Uterus (tissue), 2 donors: ENCODE data around the gene PAQR7.

Source experiments
- POLR2A ChIP-seq, 2 donors: fragments of 450-650 bp; IDR thresholded peaks; one replicate each; pipeline ENCODE4 v1.6.1; 2016; ENCODE audit warnings: antibody characterized with exemption in 2 of 2, mild to moderate bottlenecking in 1 of 2, moderate library complexity in 1 of 2
- TF ChIP-seq, protein P1 (sequence below), 4 experiments: fragments of 200-600 bp in 2 of 4; fragments of 450-650 bp in 2 of 4; sonication (generic) in 2 of 4; IDR thresholded peaks; one replicate each; pipeline ENCODE4 v1.5.1; 2016 to 2019; ENCODE audit warnings: antibody characterized with exemption in 4 of 4, mild to moderate bottlenecking in 2 of 4, moderate library complexity in 1 of 4

DNA sequence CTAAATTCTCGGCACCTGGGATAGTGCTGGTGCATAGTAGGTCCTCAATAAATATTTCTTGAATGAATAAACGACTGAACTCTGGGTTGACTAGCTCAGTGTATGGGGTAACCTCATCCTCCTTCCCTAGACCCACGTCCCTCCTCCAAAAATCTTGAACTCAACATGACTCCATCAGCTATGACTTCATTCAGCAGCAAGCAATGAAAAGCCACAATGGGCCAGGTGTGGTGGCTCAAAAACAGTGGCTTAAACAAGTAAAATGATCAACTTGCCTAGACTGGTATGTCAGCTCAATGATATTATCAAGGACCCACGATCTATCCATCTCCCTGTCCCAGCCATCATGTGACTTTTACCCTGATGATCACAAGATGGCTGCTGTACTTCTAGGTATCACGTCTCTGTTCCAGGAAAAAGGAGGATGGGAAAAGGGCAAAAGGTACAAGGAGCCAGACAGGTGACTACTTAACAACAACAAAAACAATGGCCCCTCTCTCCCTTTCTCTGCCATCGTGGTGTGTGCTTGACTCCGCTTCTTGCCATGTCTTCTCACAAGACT is 13.0 kb upstream of the PAQR7 start:
- TF ChIP-seq, protein P1, sequence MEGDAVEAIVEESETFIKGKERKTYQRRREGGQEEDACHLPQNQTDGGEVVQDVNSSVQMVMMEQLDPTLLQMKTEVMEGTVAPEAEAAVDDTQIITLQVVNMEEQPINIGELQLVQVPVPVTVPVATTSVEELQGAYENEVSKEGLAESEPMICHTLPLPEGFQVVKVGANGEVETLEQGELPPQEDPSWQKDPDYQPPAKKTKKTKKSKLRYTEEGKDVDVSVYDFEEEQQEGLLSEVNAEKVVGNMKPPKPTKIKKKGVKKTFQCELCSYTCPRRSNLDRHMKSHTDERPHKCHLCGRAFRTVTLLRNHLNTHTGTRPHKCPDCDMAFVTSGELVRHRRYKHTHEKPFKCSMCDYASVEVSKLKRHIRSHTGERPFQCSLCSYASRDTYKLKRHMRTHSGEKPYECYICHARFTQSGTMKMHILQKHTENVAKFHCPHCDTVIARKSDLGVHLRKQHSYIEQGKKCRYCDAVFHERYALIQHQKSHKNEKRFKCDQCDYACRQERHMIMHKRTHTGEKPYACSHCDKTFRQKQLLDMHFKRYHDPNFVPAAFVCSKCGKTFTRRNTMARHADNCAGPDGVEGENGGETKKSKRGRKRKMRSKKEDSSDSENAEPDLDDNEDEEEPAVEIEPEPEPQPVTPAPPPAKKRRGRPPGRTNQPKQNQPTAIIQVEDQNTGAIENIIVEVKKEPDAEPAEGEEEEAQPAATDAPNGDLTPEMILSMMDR (IDR thresholded peaks at IDR 0.05) = no peak
- TF ChIP-seq POLR2A (IDR thresholded peaks at IDR 0.05) = no peak
